Peyer's patch (tissue), 4 donors: ENCODE measurements around the gene RPGRIP1.

Experiments
- CTCF ChIP-seq, 6 experiments: fragments of 450-650 bp in 4 of 6; fragments of 200-600 bp in 2 of 6; sonication (generic) in 1 of 6; IDR thresholded peaks; one replicate each; pipeline ENCODE4 v1.5.1; 2017 to 2019; ENCODE audit warnings: antibody characterized with exemption in 6 of 6, mild to moderate bottlenecking in 3 of 6, moderate library complexity in 1 of 6
- POLR2A ChIP-seq, 2 donors: fragments of 450-650 bp; IDR thresholded peaks; one replicate each; pipeline ENCODE4 v1.5.1; 2017; ENCODE audit warnings: antibody characterized with exemption in 2 of 2, mild to moderate bottlenecking in 2 of 2, moderate library complexity in 2 of 2

GRCh38 chr14:21326972-21327371 is 47.1 kb downstream of the RPGRIP1 start:
- TF ChIP-seq CTCF (IDR thresholded peaks at IDR 0.05) = no peak
- TF ChIP-seq POLR2A (IDR thresholded peaks at IDR 0.05) = no peak
